SK-N-MC (cell line): Measurements from ENCODE around the gene PTPN13.

Experiments used
- EZH2 ChIP-seq: fragments of 200-600 bp; sonication (generic); IDR thresholded peaks from one replicate; pipeline ENCODE4 v1.6.1; 2017; ENCODE audit warnings: antibody characterized with exemption
- FOXP2 ChIP-seq: optimal IDR thresholded peaks from 2 replicates; pipeline ENCODE3; 2011; ENCODE audit warnings: mild to moderate bottlenecking, moderate library complexity; ENCODE audit not compliant: insufficient read depth; ENCODE audit errors: extremely low read length, control extremely low read depth
- POLR2AphosphoS5 ChIP-seq: IDR thresholded peaks from 2 replicates; pipeline ENCODE4 v1.6.1; 2012; ENCODE audit warnings: mild to moderate bottlenecking, low read depth, low read length, borderline replicate concordance

DNA sequence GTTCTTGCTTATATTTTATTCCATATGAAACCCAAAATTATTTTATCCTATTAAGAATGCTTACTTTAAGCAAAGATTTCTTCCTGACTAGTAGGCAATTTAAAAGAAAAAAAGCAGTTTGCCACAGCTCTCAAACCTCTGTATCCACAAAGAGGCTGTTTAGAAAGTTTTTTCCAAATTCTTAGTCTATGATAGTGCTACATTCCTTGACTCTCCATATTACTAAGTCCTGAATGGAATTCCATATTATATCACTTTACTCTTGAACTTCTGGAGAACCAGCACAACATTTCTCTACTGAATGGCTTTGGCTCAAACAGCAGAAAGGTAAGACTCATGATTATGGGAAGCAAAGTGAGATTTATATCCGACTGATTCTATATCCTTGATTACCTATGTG is 246.7 kb downstream of the PTPN13 start:
- TF ChIP-seq POLR2AphosphoS5 = no peak
- TF ChIP-seq EZH2 = no peak
- no peak for TF ChIP-seq FOXP2
